ENCODE data around the gene ZDHHC1.

Gene ZDHHC1

DNA sequence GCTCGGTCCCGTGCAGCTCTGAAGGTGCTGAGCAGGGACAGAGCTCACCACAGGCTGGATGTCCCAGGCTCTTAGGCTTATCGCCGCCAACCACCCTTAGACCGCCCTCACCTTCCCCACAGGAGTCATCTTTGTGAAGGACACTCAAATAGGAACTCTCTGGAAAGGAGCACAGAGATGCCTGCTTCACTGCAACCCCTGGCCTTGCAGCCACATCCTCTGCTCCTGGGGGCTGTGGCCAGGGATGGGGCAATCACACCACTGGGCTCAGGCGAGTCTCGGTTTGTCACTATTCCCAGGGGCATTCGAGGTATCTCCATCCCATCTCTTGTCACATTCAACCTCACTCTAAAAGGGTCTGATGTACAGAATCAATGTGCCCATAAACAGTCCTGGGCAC, 10.9 kb downstream of the ZDHHC1 start:
- TF ChIP-seq CTCF (conservative IDR thresholded peaks at IDR 0.05; ENCODE audit: low read depth, low read length): no peak
- DNase-seq (ENCODE audit: low read depth): no peak
- H3K4me3 ChIP-seq (ENCODE audit: low read depth, low read length): no peak overlapping the region

DNA sequence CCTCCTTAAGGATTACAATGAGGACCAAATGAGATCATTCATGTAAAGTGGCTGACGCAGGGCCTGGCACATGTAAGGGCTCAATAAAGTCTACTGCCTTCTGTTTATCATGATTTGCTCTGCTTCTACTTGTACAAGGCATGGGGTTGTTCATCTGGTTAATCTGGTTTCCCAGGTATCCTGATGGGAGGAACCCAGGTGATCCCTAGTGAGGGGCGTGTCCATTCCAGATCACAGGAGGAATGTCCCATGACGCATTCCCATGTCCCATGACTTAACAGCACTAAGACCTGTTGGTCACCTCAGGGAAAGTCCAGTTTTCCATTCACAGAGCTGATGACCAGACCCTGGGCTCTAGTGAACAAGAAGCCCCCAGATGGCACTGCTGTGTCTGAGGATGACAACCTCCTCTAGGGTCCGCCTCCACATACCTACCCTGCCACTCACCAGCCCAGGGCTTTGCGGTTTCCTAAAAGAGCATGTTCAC, 11.5 kb downstream of the ZDHHC1 start:
- no peak for TF ChIP-seq CTCF (conservative IDR thresholded peaks at IDR 0.05; ENCODE audit: low read depth, low read length)

GRCh38 chr16:67403976-67404555, 12.2 kb downstream of the ZDHHC1 start:
- TF ChIP-seq CTCF (conservative IDR thresholded peaks at IDR 0.05; ENCODE audit: low read depth, low read length): no peak
- H3K4me3 ChIP-seq (ENCODE audit: low read depth, low read length): no peak overlapping the region
- no peak for DNase-seq (ENCODE audit: low read depth)

More for the DNA sequence above, 11.5 kb downstream of the ZDHHC1 start:
- no peak overlapping the region for H3K4me3 ChIP-seq (ENCODE audit: low read depth, low read length)
- DNase-seq (ENCODE audit: low read depth): no peak

GRCh38 chr16:67400901-67401300, 15.4 kb downstream of the ZDHHC1 start:
- TF ChIP-seq CTCF (conservative IDR thresholded peaks at IDR 0.05; ENCODE audit: low read depth, low read length): no peak
- DNase-seq (ENCODE audit: low read depth): no peak
- H3K4me3 ChIP-seq (ENCODE audit: low read depth, low read length): no peak overlapping the region

GRCh38 chr16:67399749-67400704, 16.2 kb downstream of the ZDHHC1 start:
- DNase-seq (ENCODE audit: low read depth): no peak
- TF ChIP-seq CTCF (conservative IDR thresholded peaks at IDR 0.05; ENCODE audit: low read depth, low read length): no peak
- H3K4me3 ChIP-seq (ENCODE audit: low read depth, low read length): no peak overlapping the region

DNA sequence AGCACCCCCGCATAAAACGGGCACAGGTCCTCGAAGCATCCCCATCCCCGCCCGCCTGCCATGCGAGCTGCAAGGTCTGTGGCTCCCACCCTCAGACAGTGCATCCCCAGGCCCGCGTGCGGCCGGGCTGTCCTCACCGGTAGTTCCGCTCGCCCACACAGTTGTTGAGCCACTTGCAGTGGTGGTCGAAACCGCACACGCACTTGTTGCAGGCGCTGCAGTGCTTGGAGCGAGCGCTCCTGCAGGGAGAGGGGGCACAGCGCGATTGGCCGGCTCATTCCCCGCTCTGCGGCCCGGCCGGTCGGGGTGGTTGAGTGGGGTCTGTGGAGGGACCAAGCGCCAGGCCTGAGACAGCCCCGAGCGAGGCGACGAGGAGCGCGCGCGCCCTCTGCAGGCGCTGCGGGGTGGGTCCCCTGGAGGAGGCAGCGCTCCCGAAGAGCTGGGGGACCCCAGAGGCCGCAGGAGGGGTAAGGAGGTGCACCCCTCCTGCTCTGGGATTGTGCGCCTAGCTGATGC, 17.0 kb downstream of the ZDHHC1 start:
- no peak overlapping the region for H3K4me3 ChIP-seq (ENCODE audit: low read depth, low read length)
- TF ChIP-seq CTCF (conservative IDR thresholded peaks at IDR 0.05; ENCODE audit: low read depth, low read length): peak; percentile 71
- no peak for DNase-seq (ENCODE audit: low read depth)
